SH-SY5Y (cell line): ENCODE data around the gene LRRC4B.

Source experiments
- GATA2 ChIP-seq: IDR thresholded peaks from 2 replicates; pipeline ENCODE4 v1.6.1; 2011; ENCODE audit warnings: mild to moderate bottlenecking, low read depth, low read length
- GATA3 ChIP-seq: IDR thresholded peaks from 2 replicates; pipeline ENCODE4 v1.6.1; 2011; ENCODE audit warnings: low read depth, mild to moderate bottlenecking, low read length, moderate library complexity

The LRRC4B gene

DNA sequence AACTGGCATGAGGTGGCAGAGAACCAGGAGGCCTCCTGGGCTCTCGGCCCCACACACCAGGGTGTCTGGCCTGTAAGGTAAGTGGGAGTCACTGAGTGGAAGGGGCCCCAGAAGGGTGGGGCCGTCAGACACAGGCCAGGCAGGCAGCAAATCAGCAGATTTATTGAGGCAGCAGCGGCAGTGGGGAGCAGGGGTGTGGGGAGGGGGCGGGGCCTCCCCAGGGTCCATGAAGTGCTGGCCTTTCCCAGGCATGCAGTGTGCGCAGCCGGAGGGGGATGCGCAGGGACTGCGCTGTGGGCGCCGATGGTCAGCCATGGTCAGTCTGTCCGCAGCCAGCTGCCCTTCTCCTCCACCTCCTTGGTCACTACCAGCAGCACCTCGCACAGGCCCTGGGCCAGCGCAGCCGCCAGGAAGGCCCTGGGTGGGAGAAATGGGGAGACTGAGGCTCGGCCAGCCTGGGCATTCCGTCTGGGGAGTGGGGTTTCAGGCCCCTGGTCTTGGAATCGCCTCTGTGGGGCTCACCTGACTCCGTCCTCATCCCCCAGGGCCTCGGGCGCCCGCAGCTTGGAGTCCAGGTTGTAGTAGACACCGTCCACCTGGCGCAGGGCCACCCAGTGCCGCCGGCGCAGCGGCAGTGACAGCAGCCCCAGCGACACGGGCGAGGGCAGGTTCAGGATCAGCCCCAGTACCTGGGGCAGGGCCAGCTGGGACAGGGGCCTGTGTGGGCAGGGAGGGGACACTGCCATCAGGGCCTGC lies 62.2 kb downstream of the LRRC4B start:
- TF ChIP-seq GATA3 = no peak
- no peak for TF ChIP-seq GATA2

DNA sequence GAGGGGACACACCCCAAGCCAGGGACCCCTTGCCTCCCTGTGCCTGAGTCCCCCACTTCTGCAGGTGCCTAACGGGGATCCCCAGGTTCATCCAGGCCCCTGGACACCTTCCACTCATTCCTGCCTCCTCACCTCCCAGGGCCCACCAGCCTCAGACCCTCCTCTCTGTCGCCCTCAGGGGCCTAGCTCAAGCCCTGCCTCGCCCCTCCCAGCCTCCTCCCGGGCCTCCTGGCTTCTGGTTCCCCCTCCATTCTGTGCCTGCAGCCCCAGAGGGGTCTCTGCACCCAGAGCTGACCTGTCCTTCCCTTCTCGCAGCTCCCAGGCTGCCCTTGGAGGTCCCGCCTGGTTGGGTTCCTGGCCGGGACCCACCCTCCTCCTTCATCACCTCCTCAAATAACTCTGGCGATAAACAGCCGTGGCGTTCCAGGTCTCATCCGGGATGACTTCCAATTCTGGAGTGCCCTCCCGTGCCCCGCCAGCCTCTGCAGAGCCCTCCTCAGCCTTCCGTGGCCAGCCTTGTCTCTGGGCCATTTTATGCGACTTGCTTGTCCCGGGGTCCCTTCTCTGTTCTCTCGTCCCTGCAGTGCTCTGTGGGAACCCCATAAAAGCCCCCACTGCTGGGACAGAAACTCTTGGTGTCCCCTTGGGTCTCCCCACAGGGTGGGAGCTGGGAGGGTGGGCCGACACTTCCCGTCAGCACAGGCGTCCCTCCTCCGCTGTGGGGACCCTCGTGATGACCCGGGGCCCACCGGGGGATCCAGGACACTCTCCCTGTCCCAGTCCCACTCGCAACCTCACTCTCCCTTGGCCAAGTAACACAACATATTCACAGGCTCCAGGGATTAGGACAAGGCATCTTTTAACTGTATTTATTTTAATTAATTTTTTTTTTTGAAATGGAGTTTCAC lies 66.4 kb downstream of the LRRC4B start:
- TF ChIP-seq GATA2 (no peak), GATA3 (no peak)

DNA sequence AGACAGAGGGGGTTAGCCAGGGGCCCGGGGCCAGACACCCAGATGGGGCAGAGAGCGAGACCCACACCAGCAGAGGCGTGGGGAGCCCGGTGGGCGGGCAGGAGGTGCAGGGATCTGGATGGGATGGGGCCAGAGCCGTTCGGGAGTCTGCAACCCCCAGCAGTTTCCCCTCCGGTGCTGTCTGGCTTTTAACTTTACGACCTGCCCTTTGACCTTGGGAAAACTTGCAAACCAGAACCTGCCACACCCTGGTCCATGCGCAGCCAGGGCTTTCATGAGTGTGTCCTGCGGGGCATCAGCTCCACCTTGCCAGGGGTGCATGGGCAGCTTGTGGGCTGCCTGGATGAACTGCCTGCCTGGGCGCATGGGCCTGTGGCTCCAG lies 67.1 kb downstream of the LRRC4B start:
- TF ChIP-seq GATA3 (no peak), GATA2 (no peak)

DNA sequence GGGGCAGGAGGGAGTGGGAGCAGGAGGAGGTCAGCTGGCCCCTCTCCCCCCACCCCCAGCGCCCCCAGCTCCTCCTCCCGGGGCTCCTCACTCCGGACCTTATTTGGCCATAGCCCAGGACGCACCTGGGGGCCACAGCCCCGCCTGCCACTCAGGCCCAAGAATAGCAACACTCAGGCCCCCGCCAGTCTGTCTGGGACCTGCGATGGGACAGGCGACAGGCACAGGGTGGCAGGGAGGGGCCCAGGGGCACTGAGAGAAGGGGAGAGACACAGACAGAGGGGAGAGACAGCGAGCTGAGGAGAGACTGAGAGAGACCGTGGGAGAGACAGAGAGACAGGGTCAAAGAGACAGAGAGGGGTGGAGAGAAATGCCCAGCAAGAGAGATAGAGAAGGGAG lies 67.5 kb downstream of the LRRC4B start:
- no peak for TF ChIP-seq GATA2
- TF ChIP-seq GATA3 = no peak

DNA sequence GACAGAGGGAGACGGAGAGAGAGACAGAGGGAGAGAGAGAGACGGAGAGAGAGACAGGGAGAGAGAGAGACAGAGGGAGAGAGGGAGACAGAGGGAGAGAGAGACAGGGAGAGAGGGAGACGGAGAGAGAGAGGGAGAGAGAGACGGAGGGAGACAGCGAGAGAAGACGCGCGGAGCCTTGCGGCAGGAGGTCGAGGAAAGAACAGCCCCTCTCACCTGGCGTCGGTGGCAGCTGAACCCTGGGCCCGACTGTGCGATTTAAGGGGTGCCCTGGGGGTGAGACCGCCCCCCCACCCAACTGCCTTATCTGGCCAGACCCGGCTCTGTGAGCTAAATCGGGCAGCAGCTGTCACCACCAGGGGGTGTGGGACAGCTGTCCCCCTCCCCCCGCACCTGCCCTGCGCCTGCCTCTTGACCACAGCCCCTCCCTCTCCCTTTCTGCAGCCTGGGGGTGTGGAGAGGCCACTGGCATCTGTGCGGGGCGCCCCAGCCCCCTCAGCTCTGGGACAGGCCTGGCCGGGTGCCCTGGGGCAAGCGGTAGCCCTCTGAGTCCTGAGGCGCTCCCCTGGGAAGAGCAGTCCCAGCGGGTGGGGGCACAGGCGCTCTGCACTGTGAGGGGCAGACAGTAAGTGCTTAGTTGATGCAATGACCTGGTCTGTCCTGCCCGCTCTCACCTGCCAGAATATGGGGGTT lies 68.0 kb downstream of the LRRC4B start:
- TF ChIP-seq GATA3 (no peak), GATA2 (no peak; the same call in 1 of the 2 replicates)

DNA sequence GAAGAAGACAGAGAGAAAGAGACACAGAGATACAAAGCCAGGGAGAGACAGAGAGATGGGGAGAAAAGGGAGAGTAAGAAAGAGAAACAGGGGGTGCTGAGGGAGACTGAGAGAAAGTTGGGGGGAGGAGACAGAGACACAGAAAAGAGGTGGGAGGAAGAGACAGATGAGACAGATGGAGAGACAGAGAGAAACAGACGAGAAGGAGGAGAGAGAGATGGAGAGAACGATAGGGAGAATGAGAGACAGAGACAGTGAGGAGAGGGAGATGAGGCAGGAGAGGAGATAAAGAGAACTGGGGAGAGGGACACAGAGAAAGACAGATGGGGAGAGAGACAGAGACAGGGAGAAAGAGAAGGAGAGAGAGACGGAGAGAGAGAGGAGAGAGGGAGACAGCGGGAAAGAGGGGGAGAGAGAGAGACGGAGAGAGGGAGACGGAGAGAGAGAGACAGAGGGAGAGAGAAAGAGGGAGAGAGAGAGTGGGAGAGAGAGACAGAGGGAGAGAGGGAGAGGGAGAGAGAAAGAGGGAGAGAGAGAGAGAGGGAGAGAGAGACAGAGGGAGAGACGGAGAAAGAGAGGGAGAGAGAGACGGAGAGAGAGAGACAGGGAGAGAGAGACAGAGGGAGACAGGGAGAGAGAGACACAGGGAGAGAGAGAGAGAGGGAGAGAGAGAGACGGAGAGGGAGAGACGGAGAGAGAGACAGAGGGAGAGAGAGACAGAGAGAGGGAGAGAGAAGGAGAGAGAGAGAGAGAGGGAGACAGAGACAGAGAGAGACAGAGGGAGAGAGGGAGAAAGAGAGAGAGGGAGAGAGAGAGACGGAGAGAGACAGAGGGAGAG lies 69.8 kb downstream of the LRRC4B start:
- TF ChIP-seq GATA2 (no peak), GATA3 (no peak)

DNA sequence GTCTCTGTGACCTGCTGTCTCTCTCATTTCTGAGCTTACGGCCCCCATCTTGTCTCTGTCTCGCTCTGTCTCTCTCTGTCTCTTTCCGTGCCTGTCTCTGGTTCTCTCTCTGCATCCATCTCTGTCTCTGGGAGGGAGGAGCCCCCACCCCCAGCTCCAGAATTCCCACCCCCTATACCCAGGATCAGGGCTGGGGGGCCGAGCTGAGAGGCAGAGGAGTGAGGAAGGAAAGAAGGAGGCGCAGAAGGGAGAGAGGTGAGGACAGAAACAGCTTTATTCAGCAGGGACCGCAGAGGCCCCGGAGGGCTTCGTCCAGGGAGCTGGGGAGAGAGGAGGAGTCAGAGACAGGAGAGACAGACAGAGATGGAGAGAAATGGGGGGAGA lies 71.2 kb downstream of the LRRC4B start:
- TF ChIP-seq GATA2 (no peak), GATA3 (no peak)

DNA sequence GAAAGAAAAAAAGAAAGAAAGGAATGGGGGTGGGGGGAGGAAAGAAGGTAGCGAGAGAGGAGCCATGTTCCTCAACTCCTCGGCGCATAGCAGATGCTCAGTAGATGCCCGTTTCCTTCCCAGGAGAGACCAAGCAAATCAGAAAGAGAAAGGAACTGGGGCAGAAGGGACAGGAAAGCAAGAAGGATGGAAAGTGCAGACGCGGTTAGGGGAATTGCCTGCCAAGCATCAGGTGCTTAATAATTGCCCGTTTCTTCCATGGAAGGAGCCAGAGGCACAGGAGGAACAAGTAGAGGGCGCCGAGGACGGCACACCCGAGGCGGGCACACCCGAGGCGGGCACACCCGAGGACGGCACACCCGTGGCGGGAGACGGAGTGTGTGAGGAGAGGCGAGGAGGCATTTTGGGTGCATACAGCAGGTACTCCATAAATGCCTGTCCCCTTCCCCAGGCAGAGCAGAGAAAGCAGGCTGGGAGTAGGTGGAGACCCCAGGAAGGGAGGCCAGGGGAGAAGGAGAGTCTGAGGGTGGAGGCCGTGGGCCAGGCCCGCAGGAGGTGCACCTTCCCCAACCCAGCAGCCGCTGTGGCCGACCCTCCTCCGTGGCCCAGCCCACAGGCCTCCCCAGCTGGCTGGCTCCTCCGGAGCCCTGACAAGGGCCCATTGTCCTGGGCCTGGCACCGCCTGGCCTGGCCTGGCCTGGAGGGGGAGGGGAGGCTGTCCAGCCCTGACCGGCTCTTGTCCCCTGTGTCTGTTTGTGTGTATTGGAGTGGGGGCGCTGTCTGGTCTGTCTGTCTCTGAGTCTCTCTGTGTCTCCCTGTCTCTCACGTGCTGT lies 71.8 kb downstream of the LRRC4B start:
- no peak for TF ChIP-seq GATA2

DNA sequence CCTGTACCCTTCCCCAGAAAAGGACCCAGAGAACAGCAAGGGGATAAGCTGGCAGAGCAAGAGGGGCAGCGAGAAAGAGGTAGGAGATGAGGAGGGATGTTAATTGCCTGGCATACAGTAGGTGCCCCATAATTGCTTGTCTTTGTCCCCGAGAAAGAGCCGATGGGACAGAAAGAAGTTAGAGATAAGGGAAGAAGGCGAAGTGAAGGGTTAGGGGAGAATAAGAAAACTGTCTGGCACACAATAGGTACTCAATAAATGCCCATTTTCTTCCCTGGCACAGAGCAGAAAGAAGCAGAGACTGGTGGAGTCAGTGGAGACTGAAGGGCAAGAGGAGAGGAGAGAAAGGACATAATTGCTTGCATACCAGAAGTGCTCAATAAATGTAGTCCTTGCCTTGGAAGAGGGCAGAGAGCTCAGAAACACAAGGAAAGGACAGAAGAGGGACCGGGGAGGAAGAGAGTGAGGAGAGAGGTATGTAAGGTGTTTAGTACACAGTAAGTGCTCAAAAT lies 73.2 kb downstream of the LRRC4B start:
- TF ChIP-seq GATA3 = no peak
- no peak for TF ChIP-seq GATA2

DNA sequence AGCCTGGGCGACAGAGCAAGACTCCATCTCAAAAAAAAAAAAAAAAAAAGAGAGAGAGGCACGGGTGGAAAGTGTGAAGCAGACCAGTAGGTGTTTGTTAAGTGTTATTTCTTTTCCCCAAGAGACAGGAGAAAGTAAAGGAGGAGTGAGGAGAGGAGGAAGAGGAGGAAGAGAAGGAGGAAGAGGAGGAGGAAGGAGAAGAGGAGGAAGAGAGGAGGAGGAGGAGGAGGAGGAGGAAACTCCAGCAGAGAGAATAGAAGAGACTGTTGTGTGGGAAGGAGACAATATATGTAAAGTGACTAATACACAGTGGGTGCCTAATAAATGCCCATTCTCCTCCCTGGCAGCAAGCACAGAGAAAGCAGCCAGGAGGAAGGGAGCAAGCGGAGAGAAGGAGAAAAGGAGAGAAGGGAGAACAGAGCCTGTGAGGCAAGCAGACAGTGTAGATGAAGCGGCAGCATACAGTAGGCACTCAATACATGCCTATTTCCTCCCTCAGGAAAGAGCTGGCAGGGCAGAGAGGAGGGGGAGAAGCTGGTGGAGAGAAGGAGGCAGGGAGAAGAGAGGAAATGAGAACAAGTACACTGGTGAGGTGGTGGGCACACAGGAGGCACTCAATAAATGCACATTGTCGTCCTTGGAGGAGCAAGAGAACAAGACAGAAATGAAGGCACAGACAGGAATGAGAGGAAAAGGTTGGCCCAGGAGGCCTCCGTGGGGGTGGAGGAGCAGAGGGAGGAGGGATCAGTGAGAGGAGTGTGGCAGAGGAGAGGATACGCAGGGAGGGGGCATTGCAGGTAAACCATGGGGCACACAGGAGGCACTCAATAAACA lies 73.8 kb downstream of the LRRC4B start:
- TF ChIP-seq GATA3 (no peak), GATA2 (no peak)

DNA sequence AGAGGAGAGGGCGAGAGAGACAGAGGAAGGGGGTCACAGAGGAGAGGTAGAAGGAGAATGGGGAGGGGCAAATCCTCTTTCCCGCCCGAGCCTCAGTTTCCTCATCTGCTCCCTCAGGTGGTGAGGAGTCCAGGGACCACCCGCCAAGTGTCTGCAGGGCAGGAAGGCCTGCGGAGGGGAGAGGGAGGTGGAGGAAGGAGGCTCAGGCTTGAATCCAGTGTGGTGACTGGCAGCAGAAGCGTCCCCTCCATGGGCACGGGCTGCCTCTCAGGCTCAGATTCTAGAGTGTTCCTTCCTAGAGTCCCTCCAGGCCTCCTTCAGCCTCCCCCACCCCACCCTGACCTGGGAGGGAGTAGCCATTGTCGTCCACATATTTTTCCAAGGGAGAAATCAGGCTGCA lies 75.1 kb downstream of the LRRC4B start:
- TF ChIP-seq GATA2 (no peak), GATA3 (no peak)
